DND-41 (cell line): ENCODE results near the gene MACROD2.

ENCODE experiments used
- ATAC-seq: fragments of 200-7000 bp; cut with Tn5 transposase; 3 replicates; pipeline ENCODE4 v1.9.1; 2021; ENCODE audit warnings: low read depth; ENCODE audit not compliant: insufficient read depth
- DNase-seq: peaks from one replicate; pipeline ENCODE4 v3.0.0-alpha.2; 2020
- H2AFZ ChIP-seq: 2 replicates; pipeline ENCODE4 v1.6.0; 2012; ENCODE audit warnings: low read depth, low read length
- H3K27ac ChIP-seq: 2 replicates; pipeline ENCODE4 v1.5.1; 2012; ENCODE audit warnings: low read length, inconsistent platforms
- H3K27me3 ChIP-seq: fragments of 200-600 bp; sonication (generic); 2 replicates; pipeline ENCODE4 v1.6.0; 2012; ENCODE audit warnings: low read length, mild to moderate bottlenecking, inconsistent platforms; ENCODE audit not compliant: insufficient read depth, poor library complexity
- H3K36me3 ChIP-seq: 2 replicates; pipeline ENCODE4 v1.5.1; 2012; ENCODE audit warnings: low read length, inconsistent platforms; ENCODE audit not compliant: insufficient read depth
- H3K4me1 ChIP-seq: 2 replicates; pipeline ENCODE4 v1.5.1; 2012; ENCODE audit warnings: mild to moderate bottlenecking, low read length; ENCODE audit not compliant: insufficient read depth
- H3K4me2 ChIP-seq: 2 replicates; pipeline ENCODE4 v1.6.0; 2012; ENCODE audit warnings: mild to moderate bottlenecking, moderate library complexity, low read length, inconsistent platforms; ENCODE audit not compliant: insufficient read depth
- H3K4me3 ChIP-seq, 2 experiments: fragments of 200-600 bp in 1 of 2; shearing (Covaris generic) in 1 of 2; 2 replicates each; pipeline ENCODE4 v1.5.1; 2012 to 2016; ENCODE audit warnings: inconsistent platforms in 2 of 2, low read length in 2 of 2, mild to moderate bottlenecking in 2 of 2, low read depth in 1 of 2, moderate library complexity in 1 of 2
- H3K79me2 ChIP-seq: 2 replicates; pipeline ENCODE4 v1.6.0; 2012; ENCODE audit warnings: low read length, inconsistent platforms; ENCODE audit not compliant: insufficient read depth
- H3K9ac ChIP-seq: 2 replicates; pipeline ENCODE4 v1.6.0; 2012; ENCODE audit warnings: low read depth, mild to moderate bottlenecking, inconsistent platforms, low read length, moderate library complexity
- H3K9me3 ChIP-seq: 2 replicates; pipeline ENCODE4 v1.5.1; 2012; ENCODE audit warnings: low read length, moderate library complexity, mild to moderate bottlenecking, inconsistent platforms; ENCODE audit not compliant: insufficient read depth, severe bottlenecking
- H4K20me1 ChIP-seq: 2 replicates; pipeline ENCODE4 v1.6.0; 2012; ENCODE audit warnings: low read length; ENCODE audit not compliant: insufficient read depth
- CTCF ChIP-seq: IDR thresholded peaks from 2 replicates; pipeline ENCODE4 v1.5.1; 2012; ENCODE audit warnings: borderline replicate concordance, low read length, moderate library complexity, mild to moderate bottlenecking; ENCODE audit not compliant: poor library complexity, severe bottlenecking; ENCODE audit errors: extremely low read depth
- EZH2 ChIP-seq: IDR thresholded peaks from 3 replicates; pipeline ENCODE4 v1.6.1; 2012; ENCODE audit warnings: borderline replicate concordance, low read depth, mild to moderate bottlenecking, moderate library complexity, low read length, inconsistent platforms; ENCODE audit not compliant: severe bottlenecking

The MACROD2 gene

GRCh38 chr20:14385176-14385740 lies 389.9 kb downstream of the MACROD2 start:
- Histone ChIP-seq H2AFZ (no peak overlapping the region), H3K4me3 (no peak overlapping the region), H4K20me1 (no peaks in the 10 kb centered on the region), H3K79me2 (no peaks in the 10 kb centered on the region), H3K4me2 (no peak overlapping the region), H3K36me3 (no peaks in the 10 kb centered on the region), H3K27me3 (peaks cover 2% of the 10 kb centered on the region), H3K9me3 (peaks cover 4% of the 10 kb centered on the region), H3K4me1 (no peaks in the 10 kb centered on the region), H3K9ac (no peak overlapping the region), H3K27ac (no peak overlapping the region)
- TF ChIP-seq EZH2 (no peak), CTCF (no peak)
- ATAC-seq (no peak), DNase-seq (no peak)

- H3K9me3 ChIP-seq = peaks cover 4% of the 10 kb centered on the region
- TF ChIP-seq EZH2 (no peak), CTCF (no peak)
- no peak for ATAC-seq
Measured at GRCh38 chr20:14386726-14387125, 391.4 kb downstream of the MACROD2 start.

GRCh38 chr20:14401479-14402138 lies 406.3 kb downstream of the MACROD2 start:
- Histone ChIP-seq H3K4me2 (no peak overlapping the region), H4K20me1 (no peaks in the 10 kb centered on the region), H3K9me3 (no peaks in the 10 kb centered on the region), H3K9ac (no peak overlapping the region), H3K4me3 (no peak overlapping the region), H2AFZ (no peak overlapping the region), H3K4me1 (no peaks in the 10 kb centered on the region), H3K79me2 (no peaks in the 10 kb centered on the region), H3K36me3 (no peaks in the 10 kb centered on the region), H3K27me3 (peaks cover 3% of the 10 kb centered on the region), H3K27ac (no peak overlapping the region)
- no peak for ATAC-seq
- no peak for DNase-seq
- TF ChIP-seq CTCF = no peak
- TF ChIP-seq EZH2 = no peak

More at GRCh38 chr20:14386726-14387125, 391.4 kb downstream of the MACROD2 start:
- Histone ChIP-seq H3K79me2 (no peaks in the 10 kb centered on the region), H4K20me1 (no peaks in the 10 kb centered on the region), H3K9ac (no peak overlapping the region), H3K36me3 (no peaks in the 10 kb centered on the region), H3K4me2 (no peak overlapping the region), H3K4me3 (no peak overlapping the region), H3K4me1 (no peaks in the 10 kb centered on the region), H3K27me3 (peaks cover 7% of the 10 kb centered on the region), H3K27ac (no peak overlapping the region), H2AFZ (no peak overlapping the region)
- no peak for DNase-seq
